Transverse colon (tissue), 4 donors: ENCODE measurements around the gene ZSWIM2.

ENCODE experiments used
- EP300 ChIP-seq: sonication (generic); formaldehyde crosslinking; IDR thresholded peaks from one replicate; pipeline ENCODE4 v1.6.1; 2017; ENCODE audit warnings: antibody characterized with exemption, low read depth
- POLR2A ChIP-seq: fragments of 450-650 bp; IDR thresholded peaks from one replicate; pipeline ENCODE4 v1.6.1; 2016; ENCODE audit warnings: antibody characterized with exemption, mild to moderate bottlenecking, moderate library complexity
- POLR2AphosphoS5 ChIP-seq, 3 donors: sonication (generic); formaldehyde crosslinking; IDR thresholded peaks; one replicate each; pipeline ENCODE4 v1.6.1; 2016; ENCODE audit warnings: antibody characterized with exemption in 3 of 3
- TF ChIP-seq, protein P1 (sequence below), 5 experiments: fragments of 200-600 bp in 3 of 5; fragments of 450-650 bp in 2 of 5; sonication (generic) in 3 of 5; IDR thresholded peaks; 1 replicate in 2 of 5; 2 replicates in 3 of 5; pipeline ENCODE4 v1.5.1; 2016 to 2017; ENCODE audit warnings: antibody characterized with exemption in 5 of 5, inconsistent platforms in 3 of 5, mild to moderate bottlenecking in 2 of 5, moderate library complexity in 1 of 5

DNA sequence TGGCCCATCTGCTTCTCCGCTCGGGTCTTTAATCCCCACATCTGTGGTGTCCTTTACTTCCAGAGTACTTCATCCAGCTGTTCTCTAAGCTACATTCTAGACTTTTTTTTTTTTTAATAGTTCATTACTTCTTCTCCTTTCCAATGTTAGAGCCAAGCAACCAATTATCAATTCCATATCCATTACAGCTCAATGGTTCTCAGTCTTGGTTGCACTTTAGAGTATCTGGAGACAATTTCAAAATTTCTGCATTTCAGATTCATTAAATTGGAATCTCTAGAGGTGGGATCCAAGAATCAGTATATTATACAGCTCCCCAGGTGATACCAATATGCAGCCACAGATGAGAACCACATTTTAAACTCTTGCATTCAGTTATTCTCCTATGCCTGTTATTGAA is 43.9 kb upstream of the ZSWIM2 start:
- TF ChIP-seq, protein P1, sequence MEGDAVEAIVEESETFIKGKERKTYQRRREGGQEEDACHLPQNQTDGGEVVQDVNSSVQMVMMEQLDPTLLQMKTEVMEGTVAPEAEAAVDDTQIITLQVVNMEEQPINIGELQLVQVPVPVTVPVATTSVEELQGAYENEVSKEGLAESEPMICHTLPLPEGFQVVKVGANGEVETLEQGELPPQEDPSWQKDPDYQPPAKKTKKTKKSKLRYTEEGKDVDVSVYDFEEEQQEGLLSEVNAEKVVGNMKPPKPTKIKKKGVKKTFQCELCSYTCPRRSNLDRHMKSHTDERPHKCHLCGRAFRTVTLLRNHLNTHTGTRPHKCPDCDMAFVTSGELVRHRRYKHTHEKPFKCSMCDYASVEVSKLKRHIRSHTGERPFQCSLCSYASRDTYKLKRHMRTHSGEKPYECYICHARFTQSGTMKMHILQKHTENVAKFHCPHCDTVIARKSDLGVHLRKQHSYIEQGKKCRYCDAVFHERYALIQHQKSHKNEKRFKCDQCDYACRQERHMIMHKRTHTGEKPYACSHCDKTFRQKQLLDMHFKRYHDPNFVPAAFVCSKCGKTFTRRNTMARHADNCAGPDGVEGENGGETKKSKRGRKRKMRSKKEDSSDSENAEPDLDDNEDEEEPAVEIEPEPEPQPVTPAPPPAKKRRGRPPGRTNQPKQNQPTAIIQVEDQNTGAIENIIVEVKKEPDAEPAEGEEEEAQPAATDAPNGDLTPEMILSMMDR (IDR thresholded peaks at IDR 0.05) = no peak
- TF ChIP-seq POLR2AphosphoS5 (IDR thresholded peaks at IDR 0.05) (no peak), EP300 (no peak), POLR2A (no peak)
